Keratinocyte (primary cell): ENCODE data around the gene PADI1. TPM values are rescaled to one million over a fixed set of nuclear protein-coding genes. Genes with fewer than 3 reads are reported as not detected.

Experiments used
- DNase-seq: peaks from one replicate; pipeline ENCODE4 v3.0.0-alpha.2; 2011; ENCODE audit warnings: low read depth, missing footprints, low spot score
- FAIRE-seq: peaks from 2 replicates; lab custom pipeline; 2011; peaks lifted over from hg19 to GRCh38; lab: Jason Lieb, UNC
- H2AFZ ChIP-seq: 2 replicates; pipeline ENCODE4 v1.6.0; 2012; ENCODE audit warnings: low read length, control low read depth, inconsistent platforms; ENCODE audit not compliant: control insufficient read depth
- H3K27ac ChIP-seq: 2 replicates; pipeline ENCODE4 v1.5.1; 2011; ENCODE audit warnings: low read length; ENCODE audit not compliant: control insufficient read depth, insufficient read depth
- H3K27me3 ChIP-seq: 3 replicates; pipeline ENCODE4 v1.6.0; 2011; ENCODE audit warnings: low read length; ENCODE audit not compliant: control insufficient read depth, insufficient read depth; ENCODE audit errors: extremely low read depth
- H3K36me3 ChIP-seq, 2 experiments: 2 replicates in 1 of 2; 3 replicates in 1 of 2; pipeline ENCODE4 v1.5.1; 2011; ENCODE audit warnings: low read length in 2 of 2, mild to moderate bottlenecking in 1 of 2; ENCODE audit not compliant: control insufficient read depth in 2 of 2, insufficient read depth in 2 of 2; ENCODE audit errors: extremely low read depth in 1 of 2
- H3K4me1 ChIP-seq: 3 replicates; pipeline ENCODE4 v1.5.1; 2011; ENCODE audit warnings: low read length; ENCODE audit not compliant: control insufficient read depth, insufficient read depth; ENCODE audit errors: extremely low read depth
- H3K4me2 ChIP-seq: 3 replicates; pipeline ENCODE4 v1.6.0; 2011; ENCODE audit warnings: low read depth, low read length; ENCODE audit not compliant: control insufficient read depth, insufficient read depth; ENCODE audit errors: extremely low read depth
- H3K4me3 ChIP-seq, 3 experiments: fragments of 200-600 bp in 1 of 3; sonication (generic) in 1 of 3; 2 replicates in 2 of 3; 3 replicates in 1 of 3; pipeline ENCODE4 v1.5.1; 2011 to 2016; ENCODE audit warnings: low read length in 3 of 3, mild to moderate bottlenecking in 3 of 3, control low read depth in 2 of 3, inconsistent platforms in 1 of 3, low read depth in 1 of 3, mixed read lengths in 1 of 3, mixed run types in 1 of 3, moderate library complexity in 1 of 3; ENCODE audit not compliant: control insufficient read depth in 2 of 3, insufficient read depth in 2 of 3; ENCODE audit errors: extremely low read depth in 1 of 3
- H3K79me2 ChIP-seq: 2 replicates; pipeline ENCODE4 v1.6.0; 2012; ENCODE audit warnings: low read length; ENCODE audit not compliant: control insufficient read depth, insufficient read depth
- H3K9ac ChIP-seq: 3 replicates; pipeline ENCODE4 v1.6.0; 2011; ENCODE audit warnings: low read length; ENCODE audit not compliant: control insufficient read depth, insufficient read depth; ENCODE audit errors: extremely low read depth
- H3K9me1 ChIP-seq: 3 replicates; pipeline ENCODE4 v1.6.0; 2011; ENCODE audit warnings: low read length; ENCODE audit not compliant: control insufficient read depth, insufficient read depth; ENCODE audit errors: extremely low read depth
- H3K9me3 ChIP-seq: 2 replicates; pipeline ENCODE4 v1.5.1; 2012; ENCODE audit warnings: low read depth, low read length; ENCODE audit not compliant: control insufficient read depth
- H4K20me1 ChIP-seq: 3 replicates; pipeline ENCODE4 v1.6.0; 2011; ENCODE audit warnings: low read length; ENCODE audit not compliant: control insufficient read depth, insufficient read depth; ENCODE audit errors: extremely low read depth
- CTCF ChIP-seq, 3 experiments: IDR thresholded peaks in 1 of 3; conservative IDR thresholded peaks in 1 of 3; optimal IDR thresholded peaks in 1 of 3; 2 replicates in 2 of 3; 3 replicates in 1 of 3; pipeline versions ENCODE3 to v1.5.1; 2011; ENCODE audit warnings: low read length in 3 of 3, mild to moderate bottlenecking in 3 of 3, moderate library complexity in 2 of 3, control low read depth in 1 of 3, inconsistent platforms in 1 of 3; ENCODE audit not compliant: insufficient read depth in 2 of 3; ENCODE audit errors: extremely low read depth in 1 of 3
- EZH2 ChIP-seq: IDR thresholded peaks from one replicate; pipeline ENCODE4 v1.6.1; 2012; ENCODE audit warnings: inconsistent platforms, mild to moderate bottlenecking, low read length, moderate library complexity
- dilution Hi-C: fragments of 300-500 bp; cut with MboI; formaldehyde crosslinking; loops from one replicate; pipeline ENCODE4 v1.7.0; 2020; ENCODE audit warnings: low sequenced_read_pairs; ENCODE audit not compliant: extremely low pct_ligation_motif_present
- polyA plus RNA-seq, 5 experiments: library from polyadenylated mRNA; depleted of rRNA in 3 of 5; stranded (reverse) in 3 of 5; stranded (forward) in 1 of 5; unstranded in 1 of 5; fragments of >200 nt; gene quantifications; 1 replicate in 1 of 5; 2 replicates in 3 of 5; 3 replicates in 1 of 5; pipeline versions ENCODE4 v1.2.1 to v1.2.3, GENCODE V29; 2011 to 2012; ENCODE audit warnings: missing spikeins in 2 of 5, low read depth in 1 of 5, low replicate concordance in 1 of 5

The PADI1 gene
- polyA plus RNA-seq, 1 donor (not counting 4 experiments of a cell fraction or from before 2014, with no cell fraction given) = 0.96 TPM

DNA sequence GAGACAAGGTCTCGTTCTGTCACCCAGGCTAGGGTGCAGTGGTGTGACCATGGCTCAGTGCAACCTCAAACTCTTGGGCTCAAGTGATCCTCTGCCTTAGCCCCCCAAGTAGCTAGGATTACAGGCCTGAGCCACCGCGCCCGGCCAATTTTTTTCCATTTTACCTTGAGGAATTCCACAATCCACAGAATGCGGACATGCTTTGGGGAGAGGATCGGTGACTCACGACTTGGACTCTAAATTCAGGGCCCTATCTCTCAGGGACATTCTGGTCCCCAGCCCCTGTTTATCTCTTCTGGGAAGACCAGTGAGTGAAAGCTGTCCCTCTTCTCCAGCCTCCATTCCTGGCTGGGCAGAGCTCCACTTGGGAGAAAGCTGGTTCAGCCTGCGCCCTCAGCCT lies 5.2 kb downstream of the PADI1 start:
- no peaks in the 10 kb centered on the region for H3K27me3 ChIP-seq
- dilution Hi-C loops = no loop called here
- TF ChIP-seq EZH2 = no peak
- no peak for TF ChIP-seq CTCF (optimal IDR thresholded peaks at IDR 0.05 in 1 of 3, IDR thresholded peaks at IDR 0.05 in 1 of 3, conservative IDR thresholded peaks at IDR 0.05 in 1 of 3; ENCODE audit: extremely low read depth in 1 of 3, insufficient read depth in 2 of 3, low read length in 3 of 3)
- H3K4me2 ChIP-seq = no peak overlapping the region
- H3K4me1 ChIP-seq = peaks cover 63% of the 10 kb centered on the region
- no peak for FAIRE-seq
- H4K20me1 ChIP-seq = no peaks in the 10 kb centered on the region
- no peak for DNase-seq
- no peak overlapping the region for H2AFZ ChIP-seq
- no peaks in the 10 kb centered on the region for H3K9me3 ChIP-seq
- no peak overlapping the region for H3K27ac ChIP-seq
- H3K9ac ChIP-seq = no peak overlapping the region
- H3K9me1 ChIP-seq = peaks cover 2% of the 10 kb centered on the region
- H3K36me3 ChIP-seq = no peaks in the 10 kb centered on the region
- H3K4me3 ChIP-seq = no peak overlapping the region
- no peaks in the 10 kb centered on the region for H3K79me2 ChIP-seq

DNA sequence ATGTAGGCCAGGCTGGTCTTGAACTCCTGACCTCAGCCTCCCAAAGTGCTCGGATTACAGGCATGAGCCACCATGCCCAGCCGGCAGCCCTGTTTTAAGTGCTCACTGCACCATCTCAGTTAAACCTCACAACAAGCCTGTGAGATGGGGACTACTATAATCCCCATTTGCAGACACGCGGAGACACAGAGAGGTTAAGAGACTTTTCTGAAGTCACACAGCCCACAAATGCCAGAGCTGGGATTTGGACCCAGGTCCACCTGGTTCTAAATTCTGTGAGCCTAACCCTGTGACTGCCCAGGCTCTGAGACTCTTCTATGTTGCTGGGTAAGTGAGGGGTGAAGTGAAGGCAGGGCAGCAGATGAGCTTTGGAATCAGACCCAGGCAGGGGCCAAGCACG lies 6.4 kb downstream of the PADI1 start:
- Histone ChIP-seq H3K36me3 (no peaks in the 10 kb centered on the region), H3K79me2 (no peaks in the 10 kb centered on the region), H3K9me3 (no peaks in the 10 kb centered on the region), H3K4me3 (no peak overlapping the region), H2AFZ (no peak overlapping the region), H3K9ac (no peak overlapping the region), H3K4me2 (no peak overlapping the region), H4K20me1 (no peaks in the 10 kb centered on the region), H3K9me1 (peaks cover 2% of the 10 kb centered on the region), H3K27me3 (no peaks in the 10 kb centered on the region), H3K27ac (no peak overlapping the region), H3K4me1 (peaks cover 72% of the 10 kb centered on the region)
- no peak for DNase-seq
- dilution Hi-C loops = no loop called here
- TF ChIP-seq CTCF (optimal IDR thresholded peaks at IDR 0.05 in 1 of 3, IDR thresholded peaks at IDR 0.05 in 1 of 3, conservative IDR thresholded peaks at IDR 0.05 in 1 of 3; ENCODE audit: extremely low read depth in 1 of 3, insufficient read depth in 2 of 3, low read length in 3 of 3) (no peak), EZH2 (no peak)
- no peak for FAIRE-seq
